HG02610 (cell line): ENCODE measurements around the gene SYT8.

Experiments
- ATAC-seq: cut with Tn5 transposase; IDR thresholded peaks from one replicate; pipeline ENCODE4 v1.9.1; 2021; ENCODE audit warnings: mild to moderate bottlenecking, moderate library complexity; ENCODE audit not compliant: unreplicated experiment

Gene SYT8

DNA sequence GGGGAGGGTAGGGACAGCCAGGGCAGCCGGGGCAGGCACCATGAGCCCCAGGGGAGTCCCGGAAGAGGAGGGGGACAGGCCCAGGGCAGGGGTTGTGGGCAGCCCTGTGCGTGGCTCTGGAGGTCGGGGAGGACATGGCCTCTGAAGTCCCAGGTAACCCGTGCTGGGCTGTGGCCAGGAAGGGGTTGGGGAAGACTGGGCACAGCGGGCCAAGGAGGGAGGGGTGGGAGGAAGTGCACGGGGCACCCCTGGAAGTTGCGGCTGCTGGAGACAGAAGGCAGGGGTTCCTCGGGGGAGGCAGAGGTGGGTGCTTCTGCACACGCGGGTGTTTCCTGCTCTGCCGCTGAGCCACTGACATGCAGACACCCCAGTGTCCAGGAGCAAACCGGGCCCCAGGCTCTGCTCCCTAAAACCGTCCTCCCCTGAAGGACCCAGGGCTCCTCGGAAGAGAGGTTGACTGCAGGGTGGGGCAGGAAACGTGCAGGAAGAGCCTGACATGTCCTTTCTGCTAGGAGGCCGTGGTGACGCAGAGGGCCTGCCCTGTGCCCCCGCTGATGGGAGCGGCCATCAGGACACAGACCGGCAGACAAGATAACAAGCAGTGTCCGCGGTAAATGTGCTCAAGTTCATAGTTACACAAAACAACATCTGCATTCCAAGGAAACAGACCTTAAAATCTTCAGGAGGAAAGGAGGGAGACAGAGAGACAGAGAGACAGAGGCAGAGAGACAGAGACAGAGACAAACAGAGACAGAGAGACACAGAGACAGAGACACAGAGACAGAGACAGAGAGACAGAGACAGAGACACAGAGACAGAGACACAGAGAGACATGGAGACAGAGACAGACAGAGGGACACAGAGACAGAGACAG is 9.7 kb downstream of the SYT8 start:
- ATAC-seq = no peak

DNA sequence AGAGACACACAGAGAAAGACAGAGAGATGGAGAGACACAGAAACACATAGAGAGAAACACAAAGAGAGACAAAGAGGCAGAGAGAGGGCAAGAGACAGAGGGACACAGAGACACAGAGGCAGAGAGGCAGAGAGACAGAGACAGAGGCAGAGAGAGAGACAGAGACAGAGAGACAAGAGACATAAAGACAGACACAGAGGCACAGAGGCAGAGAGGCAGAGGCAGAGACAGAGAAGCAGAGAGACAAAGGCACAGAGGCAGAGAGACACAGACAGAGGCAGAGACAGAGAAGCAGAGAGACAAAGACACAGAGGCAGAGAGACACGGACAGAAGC is 10.3 kb downstream of the SYT8 start:
- no peak for ATAC-seq

DNA sequence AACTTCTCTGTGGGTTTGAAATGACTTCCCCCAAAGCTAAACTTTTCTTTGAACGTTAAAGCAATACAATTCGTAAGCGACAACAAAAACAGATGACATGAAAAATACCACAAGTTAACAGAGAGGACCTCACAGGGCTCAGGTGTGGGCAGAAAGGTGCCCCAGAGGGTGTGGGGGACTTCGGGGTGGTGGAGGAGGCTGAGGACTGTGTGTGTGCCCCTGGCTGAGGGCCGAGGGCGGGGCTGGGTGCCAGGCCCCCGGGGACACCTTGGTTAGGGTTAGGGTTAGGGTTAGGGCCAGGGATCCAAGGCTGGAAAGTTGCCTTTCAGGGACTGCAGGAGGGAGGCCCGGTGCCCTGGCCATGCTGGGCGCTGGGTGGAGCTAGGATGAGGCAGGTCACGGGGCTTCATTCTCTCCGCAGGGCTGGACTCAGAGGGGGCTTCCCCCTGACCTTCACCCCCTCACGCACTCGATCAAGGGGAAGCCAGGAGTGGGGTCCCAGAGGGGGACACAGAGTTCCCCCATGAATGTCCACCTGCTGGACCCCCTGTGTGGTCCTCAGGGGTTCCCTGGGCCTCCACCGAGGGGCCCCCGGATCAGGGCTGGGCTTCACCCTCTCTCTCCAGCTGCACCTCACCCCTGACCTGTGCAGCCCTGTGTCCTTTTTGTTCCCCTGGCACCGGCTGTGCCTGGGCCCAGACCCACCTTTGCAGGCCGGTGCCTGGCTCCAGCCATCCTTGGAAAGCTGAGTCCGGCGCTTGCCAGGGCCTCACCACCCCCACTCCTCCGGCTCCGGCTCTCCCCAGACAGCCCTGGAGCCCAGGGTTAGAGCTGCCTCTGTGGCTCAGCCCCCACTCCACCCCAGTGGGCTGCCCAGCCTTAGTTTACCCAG is 11.0 kb downstream of the SYT8 start:
- no peak for ATAC-seq

DNA sequence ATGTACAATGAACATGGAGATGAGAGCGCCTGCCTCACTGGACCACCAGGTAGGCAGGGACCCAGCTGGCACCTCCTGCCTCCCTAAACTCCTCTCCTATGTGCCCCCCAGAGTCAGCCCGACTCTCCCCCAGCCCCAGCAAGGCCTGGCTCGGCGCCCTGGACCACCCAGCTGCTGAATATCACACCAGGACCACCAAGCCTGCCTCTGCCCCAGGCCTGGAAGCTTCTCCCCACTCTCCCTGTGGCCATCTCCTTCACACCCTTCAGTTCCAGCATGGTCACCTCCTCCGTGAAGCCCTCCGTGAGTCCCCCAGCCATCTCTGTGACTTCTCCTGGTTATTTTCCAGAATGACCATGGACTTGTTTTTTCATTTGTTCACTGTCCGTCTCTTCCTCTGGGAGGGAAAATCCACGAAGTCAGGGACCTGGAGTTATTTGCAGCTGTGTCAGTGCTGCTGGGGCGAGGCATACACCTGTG is 11.7 kb downstream of the SYT8 start:
- no peak for ATAC-seq

DNA sequence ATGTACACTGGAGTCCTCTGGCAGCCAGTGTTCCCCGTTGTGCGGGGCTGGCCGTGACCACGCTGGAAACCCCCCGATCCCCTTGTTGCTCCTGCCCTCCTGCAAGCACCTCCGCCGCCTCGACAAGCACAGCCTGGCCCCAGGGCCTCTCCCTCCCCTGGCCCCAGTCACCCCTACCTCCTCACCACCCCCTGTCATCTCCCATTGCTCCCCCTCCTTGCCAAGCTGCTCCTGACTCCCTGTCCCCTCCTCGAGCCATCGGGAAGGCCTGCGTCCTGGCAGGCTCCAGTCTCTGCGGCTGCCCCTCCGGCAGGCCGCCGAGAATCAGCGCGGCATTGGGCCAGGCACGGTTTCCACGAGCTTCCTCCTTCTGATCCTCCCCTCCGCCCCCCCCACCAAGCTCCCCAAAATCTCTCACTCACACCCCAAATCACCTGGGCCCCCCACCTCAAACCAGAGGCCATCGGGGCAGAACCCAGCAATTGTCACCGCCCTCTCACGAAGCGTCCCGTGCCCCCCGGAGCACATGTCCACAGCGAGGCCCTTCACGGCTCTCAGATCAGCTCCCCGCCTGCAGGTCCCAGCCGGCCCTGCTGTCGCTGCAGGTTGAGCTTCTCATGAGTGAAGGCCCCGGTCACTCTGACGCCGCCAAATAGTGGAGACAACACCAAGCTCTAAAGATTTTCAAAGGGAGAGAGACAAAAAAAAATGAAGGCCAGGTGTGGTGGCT is 12.4 kb downstream of the SYT8 start:
- no peak for ATAC-seq

DNA sequence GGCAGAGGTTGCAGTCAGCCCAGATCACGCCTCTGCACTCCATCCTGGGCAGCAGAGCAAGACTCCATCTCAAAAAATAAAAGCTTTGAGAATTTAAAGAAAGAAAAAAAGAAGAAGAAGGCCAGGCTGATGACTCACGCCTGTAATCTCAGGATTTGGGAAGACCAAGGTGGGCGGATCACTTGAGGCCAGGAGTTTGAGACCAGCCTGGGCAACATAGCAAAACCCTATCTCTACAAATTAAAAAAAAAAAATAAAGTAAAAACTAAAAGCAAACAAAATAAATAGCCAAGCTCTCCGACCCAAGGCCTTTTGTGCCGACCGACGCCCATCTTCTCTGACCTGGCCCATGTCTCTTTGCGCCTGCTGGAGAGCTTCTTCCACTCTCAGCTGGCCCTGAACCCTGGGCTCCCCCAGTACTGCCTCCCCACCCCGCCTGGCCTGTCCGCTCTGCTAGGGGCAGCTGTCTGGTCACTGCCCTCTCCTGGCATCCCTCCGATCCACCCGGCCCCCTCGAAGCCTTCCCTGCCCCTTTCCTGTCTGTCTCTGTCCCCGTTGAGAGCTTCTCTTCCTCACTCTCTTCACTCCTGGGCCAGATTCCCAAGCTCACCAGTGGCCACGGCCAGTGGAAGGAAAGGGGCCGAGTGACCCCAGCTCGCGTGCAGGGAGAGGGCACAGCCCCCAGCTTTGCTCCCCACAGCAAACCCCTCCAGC is 13.3 kb downstream of the SYT8 start:
- no peak for ATAC-seq

DNA sequence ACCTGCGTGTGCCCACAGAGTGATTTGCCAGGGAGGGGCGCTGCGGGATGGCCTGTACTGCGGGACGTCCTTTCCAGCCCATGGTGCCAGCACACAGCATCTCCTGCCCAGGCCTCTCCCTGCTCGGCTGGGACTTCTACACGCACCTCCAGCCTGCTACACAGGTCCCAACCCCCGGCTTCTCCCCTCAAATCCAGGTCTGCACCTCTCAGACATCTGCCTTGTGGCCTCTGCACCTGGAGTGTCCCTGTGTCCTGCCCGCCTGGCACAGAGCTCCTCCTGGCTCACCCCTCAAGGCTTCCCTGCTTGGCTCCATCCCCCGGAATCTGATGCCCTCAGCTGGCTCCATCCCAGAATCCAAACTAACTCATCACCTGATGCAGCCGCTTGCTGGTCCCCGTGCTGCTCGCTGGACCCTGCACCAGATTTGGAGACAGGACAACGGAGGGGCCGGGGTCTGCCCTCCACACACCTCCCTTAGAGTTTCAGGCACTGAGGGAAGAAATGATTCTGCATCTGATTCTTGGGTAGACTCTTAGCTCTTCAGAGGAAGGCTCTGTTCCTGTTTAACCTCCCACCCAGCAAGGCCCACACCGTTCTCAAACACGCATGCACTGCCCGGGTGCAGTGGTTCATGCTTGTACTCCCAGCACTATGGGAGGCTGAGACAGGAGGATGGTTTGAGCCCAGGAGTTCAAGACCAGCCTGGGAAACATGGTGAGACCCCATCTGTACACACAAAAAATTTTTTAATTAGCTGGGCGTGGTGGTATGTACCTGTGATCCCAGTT is 14.0 kb downstream of the SYT8 start:
- ATAC-seq = no peak

DNA sequence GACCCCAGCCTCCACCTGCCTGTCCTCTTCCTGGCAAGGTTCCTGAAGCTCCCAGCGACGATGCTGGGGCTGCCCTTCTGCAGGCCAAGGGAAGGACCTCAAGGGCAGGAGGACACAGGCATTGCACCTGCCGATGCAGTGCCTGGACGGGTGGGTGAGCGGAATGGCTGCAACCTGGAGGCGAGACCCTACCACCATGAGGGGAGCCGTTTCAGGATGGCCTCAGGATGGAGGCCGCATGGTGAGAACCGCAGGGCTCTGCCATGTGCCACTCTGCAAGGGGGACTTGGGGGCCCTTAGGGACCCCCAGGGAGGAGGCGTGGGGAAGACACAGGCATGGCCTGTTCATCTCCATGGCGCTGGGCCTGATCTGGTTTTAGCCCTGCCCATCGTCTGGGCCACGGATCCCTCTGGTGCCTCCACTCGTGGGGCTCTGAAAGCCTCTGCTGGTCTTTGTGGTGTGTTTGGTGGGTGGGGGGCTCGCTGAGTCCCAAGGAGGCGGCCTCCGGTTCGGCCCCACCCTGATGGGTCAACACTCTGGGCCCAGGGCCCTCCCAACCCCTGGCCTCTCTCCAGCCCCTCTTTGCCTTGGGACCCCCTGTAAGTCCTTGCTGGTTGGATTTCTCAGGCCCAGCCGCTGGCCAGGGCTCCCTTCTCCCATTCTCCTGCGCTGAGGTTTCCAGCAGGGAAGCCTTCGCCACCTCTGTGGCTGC is 16.8 kb downstream of the SYT8 start:
- no peak for ATAC-seq

DNA sequence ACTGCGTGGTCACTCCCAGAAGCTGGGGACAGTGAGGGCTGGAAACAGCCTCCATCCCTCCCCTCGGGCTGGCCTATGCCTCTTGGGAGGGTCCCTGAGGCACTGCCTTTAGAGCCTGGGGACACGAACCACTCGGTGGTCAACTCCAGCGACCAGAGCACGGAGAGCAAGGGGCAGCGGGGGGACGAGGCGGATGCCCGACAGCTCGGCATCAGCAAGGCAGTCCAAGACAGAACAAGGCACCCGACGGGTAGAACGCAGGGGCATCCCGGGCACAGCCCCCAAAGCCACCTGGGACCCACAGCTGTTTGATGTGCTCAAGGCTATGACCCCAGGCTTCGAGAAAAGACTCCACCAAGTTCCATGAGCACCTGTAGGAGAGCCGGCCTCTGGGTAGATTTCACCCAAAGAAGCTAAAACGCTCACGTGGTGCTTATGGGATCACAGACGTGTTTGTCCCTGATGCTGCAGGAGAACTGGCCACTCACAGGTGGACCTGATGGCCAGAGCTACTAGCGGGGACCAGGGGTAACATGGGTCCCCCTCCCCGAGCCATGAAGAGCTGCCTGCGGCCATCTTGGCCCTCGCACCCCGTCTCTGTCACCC is 17.6 kb downstream of the SYT8 start:
- no peak for ATAC-seq

DNA sequence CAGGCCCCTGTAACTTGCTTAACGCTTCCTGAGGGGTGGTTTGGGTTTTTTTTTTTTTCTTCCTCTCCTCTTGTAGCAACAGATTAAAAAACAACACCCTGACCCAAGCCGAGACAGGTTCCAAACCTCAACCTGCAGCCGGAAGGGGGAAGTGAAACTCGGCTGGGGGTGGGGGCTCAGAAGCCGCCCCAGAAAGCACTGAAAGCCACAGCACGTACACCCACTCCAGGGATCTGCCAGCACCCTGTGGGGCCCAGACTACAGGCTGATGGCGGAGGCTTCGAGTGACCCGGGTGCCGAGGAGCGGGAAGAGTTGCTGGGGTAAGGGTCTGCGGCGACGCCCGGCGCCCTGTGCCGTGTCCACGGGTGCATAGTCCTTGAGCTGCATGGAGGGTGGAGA is 18.1 kb downstream of the SYT8 start, which contains the start of gene LSP1:
Gene LSP1 (plus strand): TSS at position 208 of the 400 bp plus-strand sequence. CDS start 61 bp downstream, at position 269.
- ATAC-seq = peak; percentile 38

DNA sequence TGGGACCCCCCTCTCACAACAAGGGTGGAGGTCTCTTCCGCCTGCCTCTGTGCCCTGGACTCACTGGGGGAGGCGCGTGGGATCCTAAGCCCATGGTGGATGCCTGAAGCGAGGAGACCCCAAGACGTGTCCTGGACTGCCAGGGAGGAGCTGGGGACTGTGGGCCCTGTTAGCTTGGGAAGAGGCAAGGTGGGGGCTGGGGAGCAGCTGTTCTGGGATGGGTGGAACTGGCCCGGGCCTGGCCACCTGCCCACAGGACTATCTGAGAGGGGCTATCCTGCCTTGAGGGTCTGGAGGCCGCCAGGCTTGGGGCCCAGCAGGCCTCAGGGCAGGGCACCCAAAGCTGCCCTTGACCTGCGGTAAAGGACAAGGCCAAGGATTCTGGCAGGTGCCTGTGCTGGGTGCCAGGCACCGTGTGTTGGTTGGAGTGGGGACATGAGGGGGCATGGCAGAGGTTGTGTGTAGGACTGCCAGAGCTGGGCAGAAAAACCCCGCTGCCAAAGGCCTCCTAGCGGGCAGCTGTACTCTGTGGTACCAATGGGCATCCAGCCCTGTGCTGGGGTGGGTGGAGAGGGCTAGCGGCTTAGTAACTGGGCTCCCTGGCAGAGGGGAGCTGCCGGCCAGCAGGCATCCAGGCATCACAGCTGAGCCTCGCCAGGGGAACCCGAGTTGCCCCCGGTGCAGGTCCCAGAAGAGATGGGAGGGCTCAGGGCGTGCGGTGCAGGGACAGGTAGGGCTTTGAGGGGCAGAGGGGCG is 18.8 kb downstream of the SYT8 start:
- no peak for ATAC-seq

DNA sequence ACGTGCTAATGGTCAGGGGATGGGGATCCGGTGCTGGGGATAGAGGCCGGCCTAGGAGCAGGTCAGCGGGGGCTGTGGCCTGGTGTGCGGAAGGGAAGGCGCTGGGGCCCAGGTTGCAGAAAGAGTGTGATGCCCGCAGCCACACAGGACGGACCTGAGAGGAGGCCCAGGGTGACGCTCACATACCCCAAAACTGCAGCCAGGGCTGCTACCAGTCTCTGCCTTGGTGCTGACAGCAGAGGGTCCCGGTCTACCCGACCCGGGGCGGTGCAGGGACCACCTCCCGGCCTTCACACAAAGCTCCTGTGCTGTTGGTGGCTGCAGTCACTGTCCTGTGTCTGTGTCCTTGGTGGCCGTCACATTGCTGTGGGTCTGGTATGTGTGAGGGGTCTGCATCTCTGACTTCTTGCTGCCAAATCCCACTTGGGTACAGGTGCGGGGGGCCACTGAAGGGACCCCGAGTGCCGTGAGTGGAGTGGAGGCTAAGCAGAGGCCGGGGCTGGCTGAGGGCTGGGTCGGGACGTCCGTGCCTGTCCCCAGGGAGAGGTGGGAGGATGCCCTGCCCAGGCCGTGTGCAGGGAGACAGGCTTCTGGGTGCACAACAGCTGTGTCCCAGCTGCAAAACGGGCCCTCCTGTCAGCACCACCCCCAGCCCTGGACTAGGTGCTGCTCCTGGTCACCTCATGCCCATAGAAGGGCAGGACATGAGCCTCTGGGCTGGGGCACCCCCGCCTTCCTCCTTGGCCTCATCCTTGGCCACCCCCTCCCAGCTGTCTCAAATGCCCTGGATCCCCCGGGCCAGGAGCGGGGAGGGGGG is 19.6 kb downstream of the SYT8 start:
- ATAC-seq = peak; percentile 19

DNA sequence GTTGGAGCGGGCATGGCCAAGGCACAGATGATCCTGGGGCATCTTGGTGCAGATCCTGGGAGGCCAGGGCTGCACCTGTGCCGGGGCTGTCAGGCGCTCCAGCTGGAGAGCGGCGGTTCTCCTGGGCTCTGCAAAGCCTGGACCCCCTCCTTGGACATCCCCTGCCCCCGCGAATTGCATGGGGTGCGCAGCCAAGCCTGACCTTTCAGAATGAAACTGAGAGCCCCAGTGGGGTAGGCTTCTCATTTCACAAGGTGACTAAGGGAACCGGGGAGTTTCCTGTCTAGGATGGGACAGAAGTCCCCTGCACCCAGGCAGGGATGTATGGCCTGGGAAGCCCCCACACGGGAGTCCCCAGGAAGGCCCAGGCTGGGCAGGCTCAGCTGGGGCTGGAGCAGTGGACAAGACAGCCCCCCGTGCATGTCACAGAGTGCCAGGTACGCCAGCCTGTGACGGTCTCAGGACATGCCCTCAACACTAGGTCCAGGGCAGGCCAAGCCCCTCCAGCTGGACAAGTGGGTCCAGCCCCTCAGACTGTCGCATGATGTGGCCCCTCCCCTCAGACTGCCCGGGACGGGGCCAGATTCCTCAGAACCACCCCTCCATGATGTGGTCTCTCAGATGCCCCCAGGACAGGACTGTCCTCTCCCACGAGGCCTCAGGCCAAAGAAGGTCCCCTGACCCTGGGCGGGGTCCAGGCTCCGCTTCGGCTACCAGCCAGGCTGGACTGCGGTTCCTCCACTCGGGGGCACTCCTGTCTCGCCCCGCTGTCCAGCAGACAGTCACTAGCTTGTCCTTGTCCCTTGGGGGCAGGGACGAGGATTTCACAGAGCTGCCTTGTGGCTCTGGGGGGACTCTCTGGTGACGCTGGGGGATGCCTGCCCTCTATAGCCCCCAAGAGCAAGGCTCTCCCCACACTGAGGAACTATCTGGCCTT is 20.4 kb downstream of the SYT8 start:
- peak; percentile 41 for ATAC-seq

DNA sequence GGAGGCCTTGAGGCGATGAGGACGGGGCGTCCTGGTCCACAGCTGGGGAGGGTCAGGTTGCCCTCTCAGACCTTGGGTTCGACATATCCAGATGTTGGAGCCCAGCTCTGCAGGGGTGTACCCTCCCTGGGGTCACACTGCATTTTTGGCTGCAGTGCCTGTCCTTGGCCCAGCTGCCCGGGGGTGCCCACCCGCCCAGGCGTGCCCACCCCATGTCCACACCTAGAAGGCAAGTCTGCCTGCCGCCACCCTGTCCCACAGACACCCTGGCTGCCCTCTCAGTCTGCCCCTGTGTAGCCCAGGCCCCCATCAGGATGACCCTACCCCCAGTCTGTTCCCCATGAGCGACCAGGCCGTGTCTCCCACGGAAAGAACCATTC is 21.1 kb downstream of the SYT8 start:
- ATAC-seq = no peak

DNA sequence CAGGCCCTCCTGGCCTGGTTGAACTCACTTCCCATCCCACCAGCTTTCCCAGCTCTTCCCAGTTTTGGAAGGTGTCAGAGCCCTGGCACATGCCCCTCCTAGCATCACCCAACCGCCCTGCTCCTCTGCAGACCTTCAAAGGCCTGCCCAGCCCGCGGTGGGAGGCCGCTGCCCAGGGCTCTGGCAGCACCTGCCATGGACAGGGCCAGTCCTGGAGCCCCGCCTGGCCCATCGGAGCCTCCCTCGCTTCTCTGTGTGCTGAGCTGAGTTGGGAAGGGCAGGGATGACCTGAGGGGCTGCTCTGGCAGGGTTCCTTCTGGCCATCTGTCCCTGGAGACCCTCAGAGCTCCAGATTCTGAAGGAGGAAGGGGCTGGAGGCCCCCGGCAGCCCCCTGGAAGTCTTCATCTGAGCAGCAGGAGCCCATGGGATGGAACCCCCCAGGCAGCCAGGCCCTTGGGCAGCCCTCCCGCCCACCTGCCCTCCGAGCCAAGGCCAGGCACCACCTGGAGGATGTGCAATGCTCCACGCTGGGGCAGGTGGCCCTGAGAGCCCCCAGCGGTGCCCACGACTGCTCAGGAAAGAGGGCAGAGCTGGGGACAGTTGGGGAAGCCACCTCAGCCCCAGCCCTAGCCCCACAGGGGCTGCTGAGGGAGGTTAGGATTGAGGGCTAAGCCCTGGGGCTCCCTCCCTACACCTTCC is 21.7 kb downstream of the SYT8 start:
- ATAC-seq = no peak
